Measurements from ENCODE around the gene ITPR2.
"Not testable (repeated sequence)": the region's sequence is repeated elsewhere in the genome, so short reads cannot be mapped to it uniquely, and the experiment has no call there.

The ITPR2 gene

GRCh38 chr12:26496170-26496569 lies 336.8 kb downstream of the ITPR2 start:
- DNase-seq, result no peak

- no peak for DNase-seq
Observed at GRCh38 chr12:26493656-26494055, 339.3 kb downstream of the ITPR2 start.

GRCh38 chr12:26492406-26492805 lies 340.6 kb downstream of the ITPR2 start:
- DNase-seq, result no peak

- DNase-seq, result no peak
Observed at GRCh38 chr12:26489908-26490307, 343.1 kb downstream of the ITPR2 start.

- no peak for DNase-seq
Observed at GRCh38 chr12:26488351-26488750, 344.6 kb downstream of the ITPR2 start.

- DNase-seq, result no peak
Observed at GRCh38 chr12:26473291-26473690, 359.7 kb downstream of the ITPR2 start.

- no peak for DNase-seq
Observed at GRCh38 chr12:26471560-26471959, 361.4 kb downstream of the ITPR2 start.

- DNase-seq, result no peak
Observed at GRCh38 chr12:26469421-26470180, 363.4 kb downstream of the ITPR2 start.

GRCh38 chr12:26467351-26467750 lies 365.6 kb downstream of the ITPR2 start:
- no peak for DNase-seq

GRCh38 chr12:26466726-26467125 lies 366.3 kb downstream of the ITPR2 start:
- DNase-seq, result no peak

- DNase-seq, result no peak
Observed at GRCh38 chr12:26465419-26466097, 367.4 kb downstream of the ITPR2 start.

- no peak for DNase-seq
Observed at GRCh38 chr12:26461776-26462175, 371.2 kb downstream of the ITPR2 start.

- DNase-seq, result no peak
Observed at GRCh38 chr12:26460361-26460760, 372.6 kb downstream of the ITPR2 start.

- no peak for DNase-seq
Observed at GRCh38 chr12:26455936-26456574, 376.9 kb downstream of the ITPR2 start.

GRCh38 chr12:26453246-26453645 lies 379.7 kb downstream of the ITPR2 start:
- no peak for DNase-seq

GRCh38 chr12:26452511-26452910 lies 380.5 kb downstream of the ITPR2 start:
- DNase-seq, result no peak

- DNase-seq, result no peak
Observed at GRCh38 chr12:26451763-26452162, 381.2 kb downstream of the ITPR2 start.

GRCh38 chr12:26445909-26446308 lies 387.1 kb downstream of the ITPR2 start:
- DNase-seq, result no peak

- no peak for DNase-seq
Observed at GRCh38 chr12:26443309-26443708, 389.7 kb downstream of the ITPR2 start.

- DNase-seq, result no peak
Observed at GRCh38 chr12:26441434-26441833, 391.6 kb downstream of the ITPR2 start.

GRCh38 chr12:26435069-26435404 lies 398.0 kb downstream of the ITPR2 start:
- no peak for DNase-seq

GRCh38 chr12:26434299-26435068 lies 398.5 kb downstream of the ITPR2 start:
- DNase-seq, result no peak

GRCh38 chr12:26433701-26434100 lies 399.3 kb downstream of the ITPR2 start:
- DNase-seq, result not testable (repeated sequence)

Measured in effector CD4-positive, alpha-beta T cell (primary cell).